ENCODE data around the gene UQCRH.
"Not testable (repeated sequence)": the region's sequence is repeated elsewhere in the genome, so short reads cannot be mapped to it uniquely, and the experiment has no call there.

UQCRH gene

DNA sequence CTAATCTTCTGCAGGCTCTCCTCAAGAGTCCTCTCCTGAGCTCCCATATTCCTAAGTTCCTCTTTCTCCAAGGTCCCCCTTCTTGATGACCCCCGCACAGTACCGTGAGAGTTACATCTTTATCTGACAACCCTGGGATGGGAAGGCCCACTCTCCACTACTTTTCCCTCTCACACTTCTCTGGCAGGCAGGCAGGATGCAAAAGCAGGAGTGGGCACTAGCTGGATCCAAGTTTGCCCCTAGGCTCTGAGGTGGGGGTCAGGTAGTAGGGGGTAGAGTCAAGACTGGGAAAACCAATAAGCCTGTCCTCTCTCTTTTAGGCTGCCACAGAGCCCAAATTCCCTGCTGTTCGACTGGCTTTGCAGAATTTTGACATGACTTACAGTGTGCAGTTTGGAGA lies 41.0 kb downstream of the UQCRH start:
- TF ChIP-seq CTCF (IDR thresholded peaks at IDR 0.05; ENCODE audit: low read depth, low read length, missing control alignments), result no peak
- no peak for DNase-seq (ENCODE audit: low read depth)
- no peak overlapping the region for H3K4me3 ChIP-seq (ENCODE audit: low read depth, low read length)

DNA sequence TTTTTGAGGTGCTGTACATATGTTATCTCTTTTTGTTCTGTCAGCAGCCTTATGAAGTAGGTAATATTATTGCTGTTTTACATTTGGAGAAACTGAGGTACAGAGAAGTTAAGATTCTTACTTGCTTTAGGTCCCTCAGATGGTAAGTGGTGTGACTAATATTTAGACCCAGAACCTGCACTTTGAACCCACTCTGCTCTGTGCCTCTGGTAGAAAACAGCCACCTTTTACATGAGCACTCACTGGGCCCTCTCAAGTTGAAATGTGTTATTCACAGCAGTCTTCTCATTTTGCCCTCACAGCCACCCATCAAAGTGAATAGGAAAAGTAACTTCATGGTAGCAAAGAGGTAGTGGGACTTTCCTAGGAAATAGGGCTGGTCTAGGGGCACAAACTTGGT lies 41.8 kb downstream of the UQCRH start:
- no peak overlapping the region for H3K4me3 ChIP-seq (ENCODE audit: low read depth, low read length)
- TF ChIP-seq CTCF (IDR thresholded peaks at IDR 0.05; ENCODE audit: low read depth, low read length, missing control alignments), result no peak
- no peak for DNase-seq (ENCODE audit: low read depth)

DNA sequence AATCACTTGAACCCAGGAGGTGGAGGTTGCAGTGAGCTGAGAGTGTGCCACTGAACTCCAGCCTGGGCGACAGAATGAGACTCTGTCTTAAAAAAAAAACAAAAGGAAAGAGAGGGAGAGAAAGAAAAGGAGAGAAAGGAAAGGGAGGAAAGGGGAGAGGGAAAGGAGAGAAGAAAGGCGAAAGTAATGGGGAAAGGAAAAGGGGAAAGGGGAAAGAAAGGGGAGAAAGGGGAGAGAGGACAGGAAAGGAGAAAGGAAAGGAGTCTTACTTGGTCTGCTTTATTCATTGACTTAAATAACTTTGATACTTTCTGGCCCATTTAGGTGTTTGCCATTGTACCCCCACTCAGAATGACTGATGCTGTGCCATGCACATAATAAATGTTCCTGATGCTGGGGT lies 48.9 kb downstream of the UQCRH start:
- TF ChIP-seq CTCF (IDR thresholded peaks at IDR 0.05; ENCODE audit: low read depth, low read length, missing control alignments), result no peak
- H3K4me3 ChIP-seq (ENCODE audit: low read depth, low read length), result no peak overlapping the region

DNA sequence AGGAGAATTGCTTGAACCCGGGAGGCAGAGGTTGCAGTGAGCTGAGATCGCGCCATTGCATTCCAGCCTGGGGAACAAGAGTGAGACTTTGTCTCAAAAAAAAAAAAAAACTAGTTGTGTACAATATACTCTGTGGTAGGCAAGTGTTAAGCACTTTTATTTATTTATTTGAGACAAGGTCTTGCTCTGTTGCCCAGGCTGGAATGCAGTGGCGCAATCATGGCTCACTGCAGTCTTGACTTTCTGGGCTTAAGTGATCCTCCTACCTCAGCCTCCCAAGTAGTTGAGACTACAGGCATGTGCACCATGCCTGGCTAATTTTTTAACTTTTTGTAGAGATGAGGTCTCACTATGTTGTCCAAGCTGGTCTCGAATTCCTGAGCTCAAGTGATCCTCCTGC lies 52.4 kb downstream of the UQCRH start:
- not testable (repeated sequence) for DNase-seq (ENCODE audit: low read depth); H3K4me3 ChIP-seq (ENCODE audit: low read depth, low read length)

More for the DNA sequence above, 48.9 kb downstream of the UQCRH start:
- DNase-seq (ENCODE audit: low read depth), result no peak

DNA sequence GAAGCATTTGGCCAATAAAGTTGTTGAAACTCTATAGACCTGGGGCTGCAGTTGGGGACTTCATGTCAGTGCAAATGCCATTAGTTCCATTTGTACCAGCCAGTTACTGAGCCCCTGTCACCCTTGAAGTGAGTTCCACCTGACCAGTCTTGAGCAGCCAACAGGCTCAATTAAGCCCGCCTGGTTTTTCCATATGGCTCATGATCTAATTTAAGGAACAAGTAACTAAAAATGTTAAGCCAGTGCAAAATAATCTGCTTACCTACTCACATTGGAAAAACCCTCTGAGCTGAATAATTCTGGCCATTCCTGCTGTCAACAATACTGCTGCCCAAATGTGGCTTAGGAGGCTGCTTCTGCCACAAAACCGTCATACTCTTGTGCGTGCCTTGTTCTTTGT lies 58.7 kb downstream of the UQCRH start:
- H3K4me3 ChIP-seq (ENCODE audit: low read depth, low read length), result no peak overlapping the region
- DNase-seq (ENCODE audit: low read depth), result no peak
- TF ChIP-seq CTCF (IDR thresholded peaks at IDR 0.05; ENCODE audit: low read depth, low read length, missing control alignments), result no peak

- no peak for TF ChIP-seq CTCF (IDR thresholded peaks at IDR 0.05; ENCODE audit: low read depth, low read length, missing control alignments)
- DNase-seq (ENCODE audit: low read depth), result no peak
- no peak overlapping the region for H3K4me3 ChIP-seq (ENCODE audit: low read depth, low read length)
Measured at GRCh38 chr1:46363121-46363520, 59.6 kb downstream of the UQCRH start.

DNA sequence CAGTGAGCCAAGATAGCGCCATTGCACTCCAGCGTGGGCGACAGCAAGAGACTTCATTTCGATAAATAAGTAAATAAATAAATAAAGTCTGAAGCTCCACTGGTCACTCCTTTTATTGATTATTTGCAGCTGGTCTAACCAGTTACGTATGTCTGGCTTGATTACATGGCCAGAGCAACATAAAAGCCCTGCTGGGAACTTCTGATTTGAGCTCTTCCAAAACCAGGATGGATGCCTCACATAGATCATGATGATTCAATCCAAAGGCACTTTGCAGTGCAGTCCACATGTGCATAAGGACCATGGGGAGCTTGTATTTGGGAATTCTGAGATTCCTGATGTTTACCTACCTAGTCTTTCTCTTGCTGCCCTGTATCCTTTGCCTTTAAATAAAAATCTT lies 61.1 kb downstream of the UQCRH start:
- DNase-seq (ENCODE audit: low read depth), result no peak
- no peak overlapping the region for H3K4me3 ChIP-seq (ENCODE audit: low read depth, low read length)
- no peak for TF ChIP-seq CTCF (IDR thresholded peaks at IDR 0.05; ENCODE audit: low read depth, low read length, missing control alignments)

GRCh38 chr1:46365796-46366195 lies 62.3 kb downstream of the UQCRH start:
- not testable (repeated sequence) for DNase-seq (ENCODE audit: low read depth); H3K4me3 ChIP-seq (ENCODE audit: low read depth, low read length)
